Endothelial cell of umbilical vein (primary cell): Measurements from ENCODE around the gene MPP3.

Source experiments
- POLR2A ChIP-seq: IDR thresholded peaks from 2 replicates; pipeline ENCODE4 v1.6.1; 2012; ENCODE audit warnings: low read depth, mild to moderate bottlenecking, control low read depth, low read length
- POLR2AphosphoS5 ChIP-seq: IDR thresholded peaks from 2 replicates; pipeline ENCODE4 v1.6.1; 2012; ENCODE audit warnings: low read depth, mild to moderate bottlenecking, control low read depth, low read length, moderate library complexity; ENCODE audit not compliant: insufficient read depth
- TF ChIP-seq, protein P1 (sequence below), 2 donors: IDR thresholded peaks; 1 replicate in 1 of 2; 2 replicates in 1 of 2; pipeline ENCODE4 v1.5.1; 2011; ENCODE audit warnings: low read length in 2 of 2, mild to moderate bottlenecking in 2 of 2, moderate library complexity in 2 of 2, control low read depth in 1 of 2, inconsistent platforms in 1 of 2, low read depth in 1 of 2; ENCODE audit not compliant: insufficient read depth in 1 of 2; ENCODE audit errors: extremely low read depth in 1 of 2
- TF ChIP-seq, protein P2 (sequence below): IDR thresholded peaks from 2 replicates; pipeline ENCODE4 v1.6.1; 2011; ENCODE audit not compliant: insufficient read depth, insufficient read length

- TF ChIP-seq, protein P1, sequence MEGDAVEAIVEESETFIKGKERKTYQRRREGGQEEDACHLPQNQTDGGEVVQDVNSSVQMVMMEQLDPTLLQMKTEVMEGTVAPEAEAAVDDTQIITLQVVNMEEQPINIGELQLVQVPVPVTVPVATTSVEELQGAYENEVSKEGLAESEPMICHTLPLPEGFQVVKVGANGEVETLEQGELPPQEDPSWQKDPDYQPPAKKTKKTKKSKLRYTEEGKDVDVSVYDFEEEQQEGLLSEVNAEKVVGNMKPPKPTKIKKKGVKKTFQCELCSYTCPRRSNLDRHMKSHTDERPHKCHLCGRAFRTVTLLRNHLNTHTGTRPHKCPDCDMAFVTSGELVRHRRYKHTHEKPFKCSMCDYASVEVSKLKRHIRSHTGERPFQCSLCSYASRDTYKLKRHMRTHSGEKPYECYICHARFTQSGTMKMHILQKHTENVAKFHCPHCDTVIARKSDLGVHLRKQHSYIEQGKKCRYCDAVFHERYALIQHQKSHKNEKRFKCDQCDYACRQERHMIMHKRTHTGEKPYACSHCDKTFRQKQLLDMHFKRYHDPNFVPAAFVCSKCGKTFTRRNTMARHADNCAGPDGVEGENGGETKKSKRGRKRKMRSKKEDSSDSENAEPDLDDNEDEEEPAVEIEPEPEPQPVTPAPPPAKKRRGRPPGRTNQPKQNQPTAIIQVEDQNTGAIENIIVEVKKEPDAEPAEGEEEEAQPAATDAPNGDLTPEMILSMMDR (IDR thresholded peaks at IDR 0.05; ENCODE audit: extremely low read depth in 1 of 2, insufficient read depth in 1 of 2, low read depth in 1 of 2, low read length in 2 of 2), result no peak
- TF ChIP-seq, protein P2, sequence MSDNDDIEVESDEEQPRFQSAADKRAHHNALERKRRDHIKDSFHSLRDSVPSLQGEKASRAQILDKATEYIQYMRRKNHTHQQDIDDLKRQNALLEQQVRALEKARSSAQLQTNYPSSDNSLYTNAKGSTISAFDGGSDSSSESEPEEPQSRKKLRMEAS, result no peak
- no peak for TF ChIP-seq POLR2A
- no peak for TF ChIP-seq POLR2AphosphoS5
Observed at GRCh38 chr17:43759836-43760235, 73.1 kb downstream of the MPP3 start.
